Left lobe of liver (tissue), 2 donors: ENCODE measurements around the gene DBNDD2. TPM values are rescaled to one million over a fixed set of nuclear protein-coding genes. Genes with fewer than 3 reads are reported as not detected.

ENCODE experiments used
- ATAC-seq: fragments of 200-7000 bp; cut with Tn5 transposase; one replicate; pipeline ENCODE4 v1.9.1; 2020; ENCODE audit warnings: mild to moderate bottlenecking, moderate library complexity
- DNase-seq: peaks from one replicate; pipeline ENCODE4 v3.0.0-alpha.2; 2020; ENCODE audit warnings: low spot score
- total RNA-seq: library from RNA; stranded (reverse); gene quantifications from one replicate; pipeline ENCODE4 v1.2.1, GENCODE V29; 2021
- donor health status: DM: no; HTN: no; CAD: no; lungs with moderate emphysema.
- donor health status: DM: no; HTN: yes; CAD: no.

The DBNDD2 gene, protein sequence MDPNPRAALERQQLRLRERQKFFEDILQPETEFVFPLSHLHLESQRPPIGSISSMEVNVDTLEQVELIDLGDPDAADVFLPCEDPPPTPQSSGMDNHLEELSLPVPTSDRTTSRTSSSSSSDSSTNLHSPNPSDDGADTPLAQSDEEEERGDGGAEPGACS
- total RNA-seq, result 2.9 TPM

DNA sequence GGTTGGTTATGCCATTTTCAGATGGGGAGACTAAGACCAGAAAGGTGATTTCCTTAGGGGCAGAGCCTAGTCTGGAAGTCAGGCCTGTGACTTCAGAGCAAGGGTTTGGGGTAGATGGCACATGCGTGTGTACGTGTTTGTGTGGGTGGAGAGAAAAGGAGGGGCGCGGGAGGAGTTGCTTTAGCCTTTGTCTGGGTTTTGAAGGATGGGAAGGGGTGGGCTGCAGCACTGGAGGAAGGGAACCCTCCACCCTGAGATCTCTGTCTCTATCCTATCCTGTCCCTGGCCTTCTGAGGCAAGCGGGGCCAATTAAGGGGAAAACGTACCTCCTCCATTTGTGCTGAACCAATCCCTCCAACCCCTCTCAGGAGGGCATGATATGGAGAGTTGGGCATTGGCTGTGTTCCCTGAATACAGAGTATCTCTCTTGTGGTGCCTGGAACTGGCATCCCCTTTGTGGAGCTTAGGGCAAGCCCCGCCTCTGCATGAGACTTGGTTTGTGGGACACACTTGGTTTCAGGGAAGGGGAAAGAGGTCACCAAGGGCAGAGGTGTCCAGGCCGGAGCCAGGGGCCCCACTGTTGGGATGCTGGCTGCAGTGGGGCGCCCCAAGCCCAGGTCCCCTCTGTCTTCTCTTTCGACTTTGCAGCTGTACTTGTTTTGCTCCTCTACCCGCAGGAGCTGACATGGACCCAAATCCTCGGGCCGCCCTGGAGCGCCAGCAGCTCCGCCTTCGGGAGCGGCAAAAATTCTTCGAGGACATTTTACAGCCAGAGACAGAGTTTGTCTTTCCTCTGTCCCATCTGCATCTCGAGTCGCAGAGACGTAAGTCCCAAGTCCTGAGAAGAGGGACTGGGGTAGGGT is at the start of gene DBNDD2:
TSS of gene DBNDD2 (plus strand) at position 507 of the 863 bp plus-strand sequence. CDS start at position 686, 179 bp downstream.
- ATAC-seq (no peak), DNase-seq (no peak)

DNA sequence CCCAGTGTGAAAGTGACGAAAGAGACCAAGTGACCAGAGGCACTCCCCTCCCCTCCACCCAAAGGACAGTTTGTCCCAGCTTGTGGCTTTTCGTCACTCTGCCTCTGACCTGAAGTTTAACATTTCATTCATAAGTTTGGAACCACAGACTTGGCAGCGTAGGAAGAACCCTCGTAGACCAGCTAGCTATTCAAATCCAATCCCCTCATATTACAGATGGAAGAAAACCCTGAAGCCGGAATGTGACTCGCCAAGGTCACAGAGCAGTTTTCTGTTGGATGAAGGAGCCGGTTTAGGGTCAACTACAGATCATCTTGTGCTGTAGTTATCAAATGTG is 49.1 kb upstream of the DBNDD2 start:
- ATAC-seq, result no peak

DNA sequence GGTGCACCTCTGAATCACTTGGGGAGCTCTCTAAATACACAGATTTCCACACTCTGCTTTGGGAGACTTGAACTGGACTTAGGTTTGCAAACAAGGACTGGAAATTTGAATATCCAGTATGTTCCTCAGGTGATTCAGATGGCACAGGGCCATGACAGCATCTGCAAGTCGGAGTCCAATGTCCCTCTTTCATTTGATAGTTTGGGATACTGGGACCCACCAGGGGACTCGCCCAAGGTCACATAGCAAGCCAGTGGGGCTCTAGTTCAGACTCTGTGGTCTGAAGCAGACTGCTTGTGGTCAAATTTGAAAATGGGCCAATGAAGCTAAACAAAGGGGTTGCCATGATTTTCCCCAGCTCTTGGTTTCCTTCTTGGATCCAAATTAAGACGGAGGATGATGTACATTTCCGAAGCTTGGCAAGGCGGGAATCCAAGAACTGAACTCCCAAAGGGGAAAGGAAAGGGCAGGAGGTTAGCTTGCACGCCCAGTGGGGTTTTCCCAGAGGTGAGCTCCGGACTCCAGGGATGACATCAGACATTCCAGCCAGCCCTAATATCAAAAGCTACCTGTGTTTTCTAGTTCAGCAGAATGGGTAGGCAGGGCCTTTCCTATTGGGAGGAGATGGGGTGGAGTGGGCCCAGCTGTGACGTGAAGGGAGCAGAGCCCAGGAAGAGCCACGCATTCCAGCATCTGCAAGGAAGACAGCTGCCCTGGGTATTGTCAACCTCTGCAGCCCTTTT is 48.5 kb upstream of the DBNDD2 start:
- DNase-seq (peak; percentile 83), ATAC-seq (peak; percentile 41)

More for the DNA sequence above, 49.1 kb upstream of the DBNDD2 start:
- peak; percentile 90 for DNase-seq

DNA sequence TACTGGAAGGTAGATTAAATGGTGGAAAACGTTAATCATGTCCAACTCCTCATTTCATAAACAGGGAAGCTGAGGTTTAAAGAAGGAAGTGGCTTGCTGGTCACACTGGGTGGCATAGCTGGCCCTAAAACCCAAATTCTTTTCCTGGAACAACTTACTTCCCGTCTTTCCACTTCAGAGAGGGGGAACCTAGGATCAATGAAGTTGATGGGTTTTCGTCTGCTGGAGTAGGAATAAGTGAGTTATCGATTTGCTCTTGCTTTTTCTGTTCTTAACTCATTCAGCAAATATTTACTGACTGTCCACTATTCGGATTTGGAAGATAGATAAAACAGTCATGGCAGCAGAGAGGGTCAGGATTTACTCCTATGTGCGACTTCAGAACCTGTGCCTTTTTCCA is 46.3 kb upstream of the DBNDD2 start:
- no peak for DNase-seq
- no peak for ATAC-seq

DNA sequence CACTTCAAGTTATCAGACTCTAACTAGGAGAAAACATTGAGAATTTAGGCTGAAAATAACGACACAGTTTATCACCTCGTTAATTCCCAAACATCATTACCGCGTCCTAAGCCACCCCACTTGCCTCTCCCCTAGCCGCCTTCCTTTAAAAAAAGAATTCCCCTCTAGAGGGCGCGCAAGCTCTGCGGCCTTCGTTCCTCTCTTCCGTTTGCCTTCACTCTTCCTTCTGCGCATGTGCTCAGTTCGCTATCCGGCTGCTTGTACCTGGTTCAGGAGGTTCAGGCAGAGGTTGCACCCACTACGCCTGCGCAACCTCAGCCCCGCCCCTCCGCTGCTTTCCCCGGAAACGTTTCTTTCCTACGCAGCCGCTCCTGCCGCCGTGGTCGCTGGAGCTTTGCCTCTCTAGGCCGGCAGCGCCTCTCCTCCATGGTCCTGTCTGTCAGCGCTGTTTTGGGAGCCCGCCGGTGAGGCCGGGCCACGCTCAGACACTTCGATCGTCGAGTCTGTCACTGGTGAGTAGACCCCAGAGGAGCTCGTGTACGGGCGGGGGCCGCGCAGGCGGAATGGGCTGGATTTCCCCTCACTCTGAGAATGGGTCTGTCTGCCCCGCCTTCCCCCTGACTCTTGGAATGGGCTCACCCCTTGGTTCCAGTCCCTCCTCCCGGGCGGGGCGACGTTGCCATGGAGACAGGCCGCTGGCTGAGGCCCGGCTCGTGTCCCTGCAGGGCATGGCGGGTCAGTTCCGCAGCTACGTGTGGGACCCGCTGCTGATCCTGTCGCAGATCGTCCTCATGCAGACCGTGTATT is 45.1 kb upstream of the DBNDD2 start, which contains the start of gene SYS1:
TSS of gene SYS1 (plus strand) at position 353 of the 807 bp plus-strand sequence. CDS start at position 729, 376 bp downstream.
- peak; percentile 78 for ATAC-seq
- DNase-seq, result peak; percentile 99

DNA sequence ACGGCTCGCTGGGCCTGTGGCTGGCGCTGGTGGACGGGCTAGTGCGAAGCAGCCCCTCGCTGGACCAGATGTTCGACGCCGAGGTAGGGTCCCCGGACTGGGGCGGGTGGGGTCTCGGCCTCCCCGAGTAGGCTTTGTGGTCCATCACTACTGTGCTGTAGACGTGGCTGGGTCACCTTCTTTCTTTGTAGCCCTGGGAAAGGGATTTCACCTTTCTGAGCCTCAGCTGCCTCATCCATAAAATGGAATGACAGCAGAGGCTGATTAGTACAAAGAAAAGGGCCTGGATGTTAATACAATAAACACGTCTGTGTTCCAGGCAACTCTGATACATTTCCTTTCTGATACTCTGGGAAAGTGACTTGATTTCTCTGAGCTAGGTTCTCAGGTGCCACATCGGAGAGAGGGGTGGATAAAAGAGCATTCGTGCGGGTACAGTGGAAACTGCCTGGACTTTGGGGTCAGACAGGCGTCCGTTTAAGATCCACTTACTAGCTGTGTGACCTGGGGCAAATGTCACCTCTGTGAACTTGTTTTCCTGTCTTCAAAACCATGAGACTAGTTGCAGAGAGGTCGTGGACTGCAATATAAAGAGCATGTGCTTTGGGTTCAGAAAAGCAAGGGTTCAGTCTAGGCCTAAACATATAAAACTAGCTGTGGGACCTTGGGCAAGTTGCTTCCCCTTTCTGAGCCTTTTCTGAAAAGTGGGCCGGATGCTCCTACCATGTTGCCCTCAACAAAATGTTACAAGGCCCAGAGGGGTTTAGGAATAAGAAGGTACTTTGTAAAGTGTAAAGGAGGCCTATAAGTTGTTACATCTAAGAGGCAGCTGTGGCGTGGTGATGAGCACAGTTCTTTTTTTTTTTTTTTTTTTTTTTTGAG is 44.2 kb upstream of the DBNDD2 start:
- ATAC-seq (no peak), DNase-seq (no peak)

DNA sequence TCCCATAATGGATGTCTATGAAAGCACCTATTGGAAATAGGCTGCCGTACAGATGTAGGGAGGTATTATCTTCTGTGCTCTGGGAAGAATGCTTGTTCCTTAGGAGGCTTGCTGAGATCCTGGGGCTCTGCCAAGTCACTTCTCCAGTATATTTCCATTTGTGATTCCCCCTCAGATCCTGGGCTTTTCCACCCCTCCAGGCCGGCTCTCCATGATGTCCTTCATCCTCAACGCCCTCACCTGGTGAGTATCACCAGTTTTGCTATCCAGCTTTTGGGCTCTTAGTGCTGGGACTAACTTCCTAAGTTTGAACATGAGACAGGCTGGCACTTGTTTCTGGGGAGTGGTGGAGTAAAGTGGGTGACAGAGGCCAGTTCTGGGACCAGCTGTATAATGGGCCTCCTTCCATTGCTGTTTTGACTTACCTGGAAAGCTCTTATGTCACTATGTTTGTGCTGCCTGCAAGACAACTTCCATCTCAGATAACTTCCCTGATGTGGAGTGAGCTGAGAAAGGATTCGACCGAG is 42.6 kb upstream of the DBNDD2 start:
- no peak for DNase-seq
- no peak for ATAC-seq

DNA sequence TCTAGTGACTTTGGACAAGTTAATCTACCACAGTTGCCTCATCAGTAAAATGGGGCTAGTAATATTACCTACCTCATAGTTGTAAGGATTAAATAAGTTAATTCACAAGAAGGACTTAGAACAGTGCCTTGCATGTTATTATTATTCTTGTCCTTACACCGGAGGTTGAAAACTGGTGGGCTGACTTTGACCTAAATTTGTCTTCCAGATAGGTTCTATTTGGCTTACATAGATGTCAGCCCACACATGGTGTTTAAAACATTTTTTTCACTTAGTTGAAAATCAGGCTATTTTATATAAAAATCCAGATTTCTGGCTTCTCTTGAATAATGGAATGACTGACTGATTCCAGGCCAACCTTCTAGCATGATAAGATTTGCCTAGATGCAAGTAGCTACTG is 41.9 kb upstream of the DBNDD2 start:
- no peak for DNase-seq

DNA sequence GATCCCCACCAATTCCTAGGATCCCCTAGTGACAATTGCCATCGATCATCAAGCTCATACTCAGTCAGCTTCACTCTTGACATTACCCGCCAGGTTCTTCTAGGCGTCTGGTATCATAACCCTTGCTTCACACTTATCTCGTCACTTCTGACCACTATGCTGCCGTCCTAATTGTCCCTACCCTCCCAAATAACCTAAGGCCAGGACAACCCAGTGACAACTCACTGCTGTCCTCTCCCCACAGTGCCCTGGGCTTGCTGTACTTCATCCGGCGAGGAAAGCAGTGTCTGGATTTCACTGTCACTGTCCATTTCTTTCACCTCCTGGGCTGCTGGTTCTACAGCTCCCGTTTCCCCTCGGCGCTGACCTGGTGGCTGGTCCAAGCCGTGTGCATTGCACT is 41.5 kb upstream of the DBNDD2 start:
- DNase-seq, result no peak

More for the DNA sequence above, 41.9 kb upstream of the DBNDD2 start:
- ATAC-seq, result no peak

DNA sequence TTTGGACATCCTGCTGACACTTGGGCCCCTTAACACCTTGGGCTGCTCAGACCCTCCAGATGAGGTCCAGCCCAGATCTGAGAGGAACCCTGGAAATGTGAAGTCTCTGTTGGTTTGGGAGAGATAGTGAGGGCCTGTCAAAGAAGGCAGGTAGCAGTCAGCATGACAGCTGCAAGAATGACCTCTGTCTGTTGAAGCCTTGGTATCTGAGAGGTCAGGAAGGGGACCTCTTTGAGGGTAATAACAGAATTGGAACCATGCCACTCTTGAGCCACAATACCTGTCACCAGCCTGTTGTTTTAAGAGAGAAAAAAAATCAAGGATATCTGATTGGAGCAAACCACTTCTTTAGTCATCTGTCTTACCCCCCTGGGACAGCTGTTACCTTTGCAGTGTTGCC is 41.0 kb upstream of the DBNDD2 start:
- ATAC-seq (no peak), DNase-seq (no peak)

More for the DNA sequence above, 41.5 kb upstream of the DBNDD2 start:
- no peak for ATAC-seq

DNA sequence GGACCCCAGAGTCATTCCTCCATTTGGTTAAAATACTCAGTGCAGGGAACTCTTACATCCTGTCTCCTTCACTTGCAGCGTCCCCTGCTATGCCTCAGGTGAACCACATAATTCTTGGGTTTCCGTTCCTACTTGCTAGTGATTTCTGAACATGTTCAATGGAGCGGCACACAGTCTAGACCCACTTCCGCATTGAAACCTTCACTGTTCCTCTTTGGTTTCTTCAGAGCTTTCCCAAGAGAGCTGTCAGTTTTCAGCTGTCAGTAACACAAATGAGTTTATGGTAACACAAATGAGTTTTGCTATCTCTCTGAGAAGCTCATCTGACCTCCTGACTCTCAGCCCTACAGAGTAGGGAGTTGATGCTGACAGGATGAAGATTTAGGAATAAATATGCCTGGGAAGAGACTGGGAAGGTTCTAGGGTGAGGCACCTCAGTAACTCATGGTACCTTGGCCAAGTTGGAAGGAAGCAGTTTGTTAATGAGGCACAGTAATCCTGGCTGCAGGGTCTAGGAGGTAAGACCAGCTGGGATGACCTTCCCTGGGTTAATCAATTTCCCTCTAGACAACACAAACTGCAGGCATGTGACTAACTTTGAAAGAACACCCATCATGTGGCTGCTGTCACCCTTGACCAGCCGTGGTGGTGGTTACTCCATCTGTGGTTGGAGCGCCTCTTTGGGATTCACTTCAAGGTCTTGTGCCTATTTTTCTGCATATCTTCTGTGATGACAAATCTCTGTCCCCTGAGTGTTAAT is 39.7 kb upstream of the DBNDD2 start:
- DNase-seq, result no peak
- ATAC-seq, result no peak

DNA sequence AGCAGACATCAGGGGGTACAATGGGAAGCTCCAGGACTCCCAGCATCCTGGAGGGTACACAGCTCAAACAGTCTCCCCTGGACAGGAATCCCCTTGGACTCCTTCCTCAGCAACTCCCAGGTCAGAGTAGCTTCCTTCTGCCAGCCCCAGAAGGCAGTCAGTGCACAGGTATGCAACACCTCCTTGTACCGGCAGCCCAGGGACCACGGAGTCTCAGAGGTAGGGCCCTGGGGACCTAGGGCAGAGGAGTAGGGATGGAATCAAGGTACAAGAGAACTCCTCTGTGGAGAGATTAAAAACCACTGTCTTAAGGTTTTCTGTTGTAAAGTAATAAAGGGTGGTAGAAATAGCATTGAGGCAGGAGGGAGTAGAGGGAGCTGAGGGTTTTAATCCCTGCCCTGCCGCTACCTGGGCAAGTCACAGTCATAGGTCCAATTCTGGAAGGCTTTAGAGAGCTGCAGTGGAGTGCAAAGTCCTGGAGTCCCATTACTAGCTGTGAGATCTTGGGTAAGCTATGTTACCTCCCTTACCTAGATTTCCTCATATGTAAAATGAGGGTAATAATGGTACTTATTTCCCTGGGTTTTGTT is 37.4 kb upstream of the DBNDD2 start:
- no peak for DNase-seq
- peak; percentile 32 for ATAC-seq

DNA sequence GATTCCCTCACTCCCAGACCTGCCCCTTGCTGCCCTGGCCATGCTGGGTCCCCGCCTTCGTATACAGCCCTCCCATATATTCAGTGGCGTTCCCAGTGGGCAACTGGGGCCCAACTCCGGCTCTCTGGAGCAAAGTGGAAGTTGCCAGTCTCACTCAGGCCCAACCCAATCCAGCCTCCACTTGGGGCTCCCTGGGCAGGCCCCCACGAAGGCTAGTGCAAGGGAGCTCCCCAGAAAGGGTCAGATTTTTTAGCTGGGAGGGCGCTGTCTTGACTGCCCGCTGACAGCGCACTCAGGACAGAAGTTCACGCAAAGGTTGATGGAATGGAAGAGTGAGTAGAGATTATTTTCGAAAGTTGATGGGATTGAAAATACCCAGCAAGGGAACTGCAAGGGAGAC is 35.8 kb upstream of the DBNDD2 start:
- no peak for ATAC-seq
- no peak for DNase-seq

DNA sequence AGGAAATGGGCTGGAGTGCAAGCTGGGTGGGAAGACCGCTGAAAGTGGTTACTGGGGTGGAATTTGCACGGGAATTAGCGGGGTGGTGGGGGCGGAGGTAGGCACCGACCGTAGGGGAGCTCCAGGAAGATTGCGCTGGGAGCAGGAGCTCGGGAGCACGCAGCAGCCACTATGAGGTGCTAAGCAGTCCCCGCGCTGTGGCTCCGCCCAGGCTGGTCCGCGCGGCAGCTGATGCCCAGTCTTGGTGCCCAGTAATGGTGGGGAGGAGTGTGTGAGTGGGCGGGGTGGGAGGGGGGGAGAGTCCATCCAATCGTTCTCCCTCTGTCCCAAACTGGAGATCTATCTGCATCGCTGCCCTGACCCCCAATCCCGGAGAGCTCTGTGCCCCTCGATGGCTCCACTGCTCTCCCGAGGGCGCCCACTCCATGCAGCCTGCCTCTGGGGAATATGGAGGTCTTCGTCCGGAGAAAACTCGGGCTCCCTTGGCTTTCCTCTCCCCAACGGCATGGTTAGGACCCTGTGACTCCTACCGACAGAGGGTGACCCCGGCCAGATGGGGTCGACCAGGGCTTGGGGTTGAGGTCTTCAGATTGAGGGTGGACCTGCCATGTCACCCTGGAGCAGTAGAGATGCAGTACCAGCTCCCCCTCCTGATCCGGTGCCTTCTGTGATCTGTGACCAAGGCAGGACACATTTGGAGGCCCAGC is 35.3 kb upstream of the DBNDD2 start:
- DNase-seq (no peak), ATAC-seq (no peak)

DNA sequence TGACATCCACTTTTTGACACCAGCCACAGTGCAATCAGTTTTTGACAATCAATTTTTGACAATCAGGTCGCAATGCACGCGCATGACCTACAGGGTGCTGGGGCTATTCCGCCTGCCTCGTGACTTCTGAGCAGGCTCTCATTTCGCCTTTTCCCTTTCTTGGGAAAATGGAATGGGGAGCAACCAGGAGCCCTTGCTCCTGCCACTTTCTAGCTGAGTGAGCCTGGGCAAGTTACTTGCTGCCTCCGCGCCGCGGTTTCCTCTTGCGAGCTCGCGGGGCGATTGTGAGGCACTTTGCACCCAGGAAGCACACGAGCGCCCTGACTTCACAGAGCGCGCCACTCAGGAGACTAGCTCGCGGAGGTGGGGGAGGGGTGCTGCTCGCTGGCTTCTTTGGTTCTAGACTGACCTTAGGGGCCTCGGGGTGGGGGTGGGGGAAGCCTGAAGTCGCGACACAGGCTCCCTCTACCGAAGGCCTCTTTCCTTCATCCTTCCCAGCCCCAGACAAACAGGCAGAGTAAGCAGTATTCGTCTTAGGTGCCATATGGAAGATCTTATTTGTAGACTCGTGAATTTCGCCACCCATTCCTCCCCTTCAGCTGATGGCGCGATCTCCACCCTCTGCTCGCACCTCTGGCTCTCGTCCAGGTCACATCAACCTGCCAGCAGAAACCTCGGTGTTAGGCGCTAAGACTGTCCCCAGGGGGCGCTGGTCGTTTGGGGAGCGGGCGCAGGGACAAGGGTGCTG is 34.6 kb upstream of the DBNDD2 start:
- DNase-seq, result peak; percentile 88
- ATAC-seq, result peak; percentile 93

DNA sequence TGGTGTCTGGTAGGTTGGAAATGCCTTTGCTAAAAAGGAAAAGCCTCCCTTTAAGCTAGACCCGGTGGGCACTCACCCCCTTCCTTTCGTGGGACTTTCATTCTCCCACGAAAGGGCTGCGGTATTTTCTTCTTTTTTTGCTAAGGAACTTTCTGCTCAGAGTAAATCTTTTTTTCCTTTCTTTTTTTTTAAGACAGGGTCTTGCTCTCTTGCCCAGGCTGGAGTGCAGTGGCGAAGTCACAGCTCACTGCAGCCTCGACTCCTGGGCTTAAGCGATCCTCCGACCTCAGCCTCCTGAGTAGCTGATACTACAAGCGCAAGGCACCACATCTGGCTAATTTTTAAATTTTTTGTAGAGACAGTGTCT is 34.0 kb upstream of the DBNDD2 start:
- DNase-seq, result no peak
- ATAC-seq, result no peak

DNA sequence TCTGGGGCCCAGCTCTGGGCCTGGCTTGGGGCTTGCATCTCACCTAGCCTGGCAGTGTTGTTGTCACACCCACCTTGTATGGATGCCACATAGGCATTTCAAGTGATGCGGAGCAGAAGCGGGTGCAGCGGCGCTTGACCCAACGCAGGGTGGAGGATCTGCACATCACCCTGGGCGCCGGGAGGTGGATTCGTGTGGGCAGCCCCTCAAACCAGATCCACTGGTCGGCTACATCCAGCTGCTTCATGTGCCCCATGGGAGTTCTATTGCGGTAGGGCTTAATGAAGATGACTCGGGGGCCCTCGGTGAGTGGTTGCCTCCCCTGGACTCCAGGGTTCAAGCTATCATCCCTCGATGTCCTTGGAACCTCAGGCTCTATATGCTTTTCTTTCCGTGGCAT is 33.1 kb upstream of the DBNDD2 start:
- DNase-seq (no peak), ATAC-seq (no peak)
